ENCODE data around the gene DENND2C. TPM values are rescaled to one million over a fixed set of nuclear protein-coding genes. Genes with fewer than 3 reads are reported as not detected.

DENND2C gene
- total and polyA plus RNA-seq, 2 donors (not counting 1 experiment from before 2014, with no cell fraction given), result 1.3 to 1.7 TPM

DNA sequence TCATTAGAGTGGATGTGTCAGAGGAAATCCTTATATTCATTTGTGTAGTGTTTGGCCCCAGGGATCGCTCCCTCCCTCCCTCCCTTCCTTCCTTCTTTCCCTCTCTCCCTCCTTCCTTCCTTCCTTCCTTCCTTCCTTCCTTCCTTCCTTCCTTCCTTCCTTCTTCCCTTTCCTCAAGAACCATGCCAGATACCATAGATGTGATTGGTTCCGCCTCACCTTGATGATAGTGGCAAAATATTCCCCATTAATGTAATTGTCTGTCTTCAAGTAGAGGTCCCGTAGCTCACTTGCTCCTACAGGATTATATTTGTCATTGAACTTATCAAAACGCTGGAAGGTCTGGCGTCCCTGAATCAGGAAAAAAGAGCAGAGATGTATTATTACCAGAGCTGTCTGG lies 7.8 kb upstream of the DENND2C start:
- Histone ChIP-seq H3K9ac (ENCODE audit: insufficient read depth, low read length) (no peak overlapping the region), H2AFZ (ENCODE audit: low read length) (no peak overlapping the region), H3K4me3 (replicated peaks in 1 of 4; ENCODE audit: control extremely low read depth in 1 of 4, insufficient read depth in 1 of 4, low read depth in 3 of 4, low read length in 4 of 4) (no peak overlapping the region), H3K79me2 (ENCODE audit: control insufficient read depth, insufficient read depth, low read length) (no peaks in the 10 kb centered on the region), H3K27me3 (ENCODE audit: control insufficient read depth, insufficient read depth, low read length) (peaks cover 10% of the 10 kb centered on the region), H3K9me3 (ENCODE audit: control insufficient read depth, insufficient read depth, low read depth, low read length) (no peaks in the 10 kb centered on the region), H3K36me3 (ENCODE audit: control insufficient read depth, insufficient read depth, low read length) (no peaks in the 10 kb centered on the region), H3K4me1 (ENCODE audit: control insufficient read depth, extremely low read depth, insufficient read depth, low read length) (no peaks in the 10 kb centered on the region), H3K4me2 (ENCODE audit: extremely low read depth, insufficient read depth, low read length) (no peak overlapping the region), H3K27ac (ENCODE audit: insufficient read depth, low read length) (no peak overlapping the region), H4K20me1 (ENCODE audit: control insufficient read depth, extremely low read depth, insufficient read depth, low read length) (no peaks in the 10 kb centered on the region)
- DNase-seq (ENCODE audit: low read depth in 2 of 2), result no peak
- no peak for TF ChIP-seq EZH2 (IDR thresholded peaks at IDR 0.05; ENCODE audit: low read length, missing control alignments)
- TF ChIP-seq, protein P1, sequence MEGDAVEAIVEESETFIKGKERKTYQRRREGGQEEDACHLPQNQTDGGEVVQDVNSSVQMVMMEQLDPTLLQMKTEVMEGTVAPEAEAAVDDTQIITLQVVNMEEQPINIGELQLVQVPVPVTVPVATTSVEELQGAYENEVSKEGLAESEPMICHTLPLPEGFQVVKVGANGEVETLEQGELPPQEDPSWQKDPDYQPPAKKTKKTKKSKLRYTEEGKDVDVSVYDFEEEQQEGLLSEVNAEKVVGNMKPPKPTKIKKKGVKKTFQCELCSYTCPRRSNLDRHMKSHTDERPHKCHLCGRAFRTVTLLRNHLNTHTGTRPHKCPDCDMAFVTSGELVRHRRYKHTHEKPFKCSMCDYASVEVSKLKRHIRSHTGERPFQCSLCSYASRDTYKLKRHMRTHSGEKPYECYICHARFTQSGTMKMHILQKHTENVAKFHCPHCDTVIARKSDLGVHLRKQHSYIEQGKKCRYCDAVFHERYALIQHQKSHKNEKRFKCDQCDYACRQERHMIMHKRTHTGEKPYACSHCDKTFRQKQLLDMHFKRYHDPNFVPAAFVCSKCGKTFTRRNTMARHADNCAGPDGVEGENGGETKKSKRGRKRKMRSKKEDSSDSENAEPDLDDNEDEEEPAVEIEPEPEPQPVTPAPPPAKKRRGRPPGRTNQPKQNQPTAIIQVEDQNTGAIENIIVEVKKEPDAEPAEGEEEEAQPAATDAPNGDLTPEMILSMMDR (conservative IDR thresholded peaks at IDR 0.05 in 1 of 2, IDR thresholded peaks at IDR 0.05 in 1 of 2; ENCODE audit: low read depth in 1 of 2, low read length in 2 of 2), result no peak

DNA sequence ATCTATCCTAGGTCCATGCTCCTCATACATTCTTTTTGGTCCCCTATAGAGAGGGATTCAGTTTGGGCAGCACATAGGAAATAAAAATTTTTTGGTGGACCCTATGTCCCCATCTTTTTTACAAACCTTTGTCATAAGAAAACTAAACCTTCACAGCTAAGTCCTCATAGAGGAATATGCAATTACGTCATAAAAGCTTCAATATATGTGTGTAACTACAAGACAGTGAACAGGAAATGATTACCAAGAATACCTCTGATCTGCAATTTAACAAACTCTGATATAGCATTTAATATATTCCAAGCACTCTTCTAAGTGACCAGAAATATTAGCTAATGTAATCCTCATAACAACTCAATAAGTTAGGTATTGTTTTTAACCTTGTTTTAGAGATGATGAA lies 6.3 kb upstream of the DENND2C start:
- Histone ChIP-seq H2AFZ (ENCODE audit: low read length) (no peak overlapping the region), H3K4me2 (ENCODE audit: extremely low read depth, insufficient read depth, low read length) (no peak overlapping the region), H3K27me3 (ENCODE audit: control insufficient read depth, insufficient read depth, low read length) (peaks cover 10% of the 10 kb centered on the region), H4K20me1 (ENCODE audit: control insufficient read depth, extremely low read depth, insufficient read depth, low read length) (no peaks in the 10 kb centered on the region), H3K27ac (ENCODE audit: insufficient read depth, low read length) (no peak overlapping the region), H3K9ac (ENCODE audit: insufficient read depth, low read length) (no peak overlapping the region), H3K36me3 (ENCODE audit: control insufficient read depth, insufficient read depth, low read length) (no peaks in the 10 kb centered on the region), H3K4me1 (ENCODE audit: control insufficient read depth, extremely low read depth, insufficient read depth, low read length) (no peaks in the 10 kb centered on the region), H3K9me3 (ENCODE audit: control insufficient read depth, insufficient read depth, low read depth, low read length) (no peaks in the 10 kb centered on the region), H3K79me2 (ENCODE audit: control insufficient read depth, insufficient read depth, low read length) (no peaks in the 10 kb centered on the region), H3K4me3 (replicated peaks in 1 of 4; ENCODE audit: control extremely low read depth in 1 of 4, insufficient read depth in 1 of 4, low read depth in 3 of 4, low read length in 4 of 4) (no peak overlapping the region)
- no peak for TF ChIP-seq EZH2 (IDR thresholded peaks at IDR 0.05; ENCODE audit: low read length, missing control alignments)
- TF ChIP-seq, protein P1 (conservative IDR thresholded peaks at IDR 0.05 in 1 of 2, IDR thresholded peaks at IDR 0.05 in 1 of 2; ENCODE audit: low read depth in 1 of 2, low read length in 2 of 2), result no peak
- no peak for DNase-seq (ENCODE audit: low read depth in 2 of 2)

GRCh38 chr1:114671939-114672275 lies 2.1 kb upstream of the DENND2C start:
- H3K4me1 ChIP-seq (ENCODE audit: control insufficient read depth, extremely low read depth, insufficient read depth, low read length), result peaks cover 3% of the 10 kb centered on the region
- H4K20me1 ChIP-seq (ENCODE audit: control insufficient read depth, extremely low read depth, insufficient read depth, low read length), result no peaks in the 10 kb centered on the region
- H3K9ac ChIP-seq (ENCODE audit: insufficient read depth, low read length), result no peak overlapping the region
- H3K27me3 ChIP-seq (ENCODE audit: control insufficient read depth, insufficient read depth, low read length), result peaks cover 4% of the 10 kb centered on the region
- H3K4me3 ChIP-seq (replicated peaks in 1 of 4; ENCODE audit: control extremely low read depth in 1 of 4, insufficient read depth in 1 of 4, low read depth in 3 of 4, low read length in 4 of 4), result no peak overlapping the region
- TF ChIP-seq EZH2 (IDR thresholded peaks at IDR 0.05; ENCODE audit: low read length, missing control alignments), result no peak
- TF ChIP-seq, protein P1 (conservative IDR thresholded peaks at IDR 0.05 in 1 of 2, IDR thresholded peaks at IDR 0.05 in 1 of 2; ENCODE audit: low read depth in 1 of 2, low read length in 2 of 2), result no peak
- H3K27ac ChIP-seq (ENCODE audit: insufficient read depth, low read length), result no peak overlapping the region
- no peak overlapping the region for H3K4me2 ChIP-seq (ENCODE audit: extremely low read depth, insufficient read depth, low read length)
- H3K79me2 ChIP-seq (ENCODE audit: control insufficient read depth, insufficient read depth, low read length), result no peaks in the 10 kb centered on the region
- H3K36me3 ChIP-seq (ENCODE audit: control insufficient read depth, insufficient read depth, low read length), result no peaks in the 10 kb centered on the region
- no peak for DNase-seq (ENCODE audit: low read depth in 2 of 2)
- H3K9me3 ChIP-seq (ENCODE audit: control insufficient read depth, insufficient read depth, low read depth, low read length), result no peaks in the 10 kb centered on the region
- no peak overlapping the region for H2AFZ ChIP-seq (ENCODE audit: low read length)
